ENCODE measurements around the gene FBXO36. TPM values are rescaled to one million over a fixed set of nuclear protein-coding genes. Genes with fewer than 3 reads are reported as not detected.
A peak's percentile ranks its signal among the peaks of the same experiment; 100 is the strongest.
"Not testable (repeated sequence)": the region's sequence is repeated elsewhere in the genome, so short reads cannot be mapped to it uniquely, and the experiment has no call there.

FBXO36 gene
- total and polyA plus RNA-seq, 9 donors = 2.2 to 3.2 (median 2.5) TPM

DNA sequence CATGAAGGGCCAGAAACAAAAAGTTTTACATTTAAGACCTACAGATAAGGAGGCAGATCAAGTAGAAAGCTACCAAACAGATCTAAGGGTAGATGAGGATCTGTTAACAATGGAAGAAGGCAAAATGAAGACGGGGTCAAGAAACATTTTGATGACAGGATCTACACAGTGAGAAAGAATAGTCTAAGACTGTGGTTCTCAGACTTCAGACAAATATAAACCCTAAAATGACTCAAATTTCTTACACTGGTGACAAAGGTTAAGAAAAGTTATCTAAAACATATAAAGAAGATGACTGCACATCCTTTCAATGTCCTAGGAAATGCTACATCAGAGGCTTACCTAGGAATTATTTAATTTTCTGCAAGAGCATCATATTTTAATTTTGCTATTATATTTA, 34.9 kb upstream of the FBXO36 start:
- Histone ChIP-seq H3K27me3 (ENCODE audit: control insufficient read depth, insufficient read depth, low read length) (no peaks in the 10 kb centered on the region), H3K4me1 (ENCODE audit: control insufficient read depth, insufficient read depth, low read length) (no peaks in the 10 kb centered on the region), H3K36me3 (ENCODE audit: control insufficient read depth, insufficient read depth, low read length) (no peaks in the 10 kb centered on the region), H3K9me3 (replicated peaks; ENCODE audit: control insufficient read depth, low read depth, low read length) (no peaks in the 10 kb centered on the region), H3K4me3 (ENCODE audit: low read length) (no peak overlapping the region), H3K27ac (ENCODE audit: low read length) (no peak overlapping the region)
- DNase-seq = no peak
- no CpG with 5 or more reads among the region's 1 CpG for WGBS (ENCODE audit: insufficient coverage)

DNA sequence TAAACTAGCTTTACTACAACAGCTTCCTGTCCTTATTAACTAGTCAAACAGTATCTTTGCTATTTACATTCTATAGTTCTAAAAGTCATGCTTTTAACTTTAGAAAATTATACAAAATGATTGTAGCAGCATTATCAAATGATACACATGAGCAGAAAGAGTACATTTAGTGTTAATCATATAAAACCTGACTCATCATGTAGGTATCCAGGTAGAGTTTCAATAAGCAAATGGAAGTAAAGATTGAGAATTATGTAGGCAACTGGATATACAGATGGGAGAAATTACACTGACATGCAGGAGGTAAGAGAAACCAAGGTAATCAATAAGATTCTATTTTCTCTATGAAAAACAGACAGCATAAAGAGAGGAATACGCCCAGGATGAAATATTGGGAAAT, 34.3 kb upstream of the FBXO36 start:
- Histone ChIP-seq H3K27me3 (ENCODE audit: control insufficient read depth, insufficient read depth, low read length) (no peaks in the 10 kb centered on the region), H3K4me1 (ENCODE audit: control insufficient read depth, insufficient read depth, low read length) (no peaks in the 10 kb centered on the region), H3K9me3 (replicated peaks; ENCODE audit: control insufficient read depth, low read depth, low read length) (no peaks in the 10 kb centered on the region), H3K36me3 (ENCODE audit: control insufficient read depth, insufficient read depth, low read length) (no peaks in the 10 kb centered on the region), H3K27ac (ENCODE audit: low read length) (no peak overlapping the region), H3K4me3 (ENCODE audit: low read length) (no peak overlapping the region)
- no CpG with 5 or more reads among the region's 1 CpG for WGBS (ENCODE audit: insufficient coverage)
- DNase-seq = no peak

DNA sequence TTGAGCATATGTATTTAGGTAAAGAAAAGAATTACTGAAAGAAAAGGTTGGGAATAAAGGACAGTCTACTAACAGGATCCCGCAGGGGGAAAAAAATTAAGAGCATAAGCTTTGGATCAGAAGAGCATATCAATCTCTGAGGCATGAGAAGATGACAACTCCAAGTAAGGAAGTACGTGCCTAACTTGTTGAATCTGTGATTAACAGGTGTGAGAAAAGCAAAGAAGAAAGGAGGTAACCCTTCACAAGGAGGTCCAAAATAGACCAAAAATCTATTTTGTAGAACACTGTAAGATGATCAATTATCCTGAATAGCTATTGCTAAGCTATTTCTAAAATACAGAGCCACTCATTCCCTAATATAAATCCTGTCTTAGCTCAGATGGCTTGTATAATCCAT, 33.3 kb upstream of the FBXO36 start:
- Histone ChIP-seq H3K9me3 (replicated peaks; ENCODE audit: control insufficient read depth, low read depth, low read length) (no peaks in the 10 kb centered on the region), H3K4me1 (ENCODE audit: control insufficient read depth, insufficient read depth, low read length) (no peaks in the 10 kb centered on the region), H3K36me3 (ENCODE audit: control insufficient read depth, insufficient read depth, low read length) (no peaks in the 10 kb centered on the region), H3K27me3 (ENCODE audit: control insufficient read depth, insufficient read depth, low read length) (no peaks in the 10 kb centered on the region), H3K4me3 (ENCODE audit: low read length) (no peak overlapping the region), H3K27ac (ENCODE audit: low read length) (no peak overlapping the region)
- DNase-seq = no peak
- WGBS (ENCODE audit: insufficient coverage) = no CpG with 5 or more reads among the region's 2 CpGs

DNA sequence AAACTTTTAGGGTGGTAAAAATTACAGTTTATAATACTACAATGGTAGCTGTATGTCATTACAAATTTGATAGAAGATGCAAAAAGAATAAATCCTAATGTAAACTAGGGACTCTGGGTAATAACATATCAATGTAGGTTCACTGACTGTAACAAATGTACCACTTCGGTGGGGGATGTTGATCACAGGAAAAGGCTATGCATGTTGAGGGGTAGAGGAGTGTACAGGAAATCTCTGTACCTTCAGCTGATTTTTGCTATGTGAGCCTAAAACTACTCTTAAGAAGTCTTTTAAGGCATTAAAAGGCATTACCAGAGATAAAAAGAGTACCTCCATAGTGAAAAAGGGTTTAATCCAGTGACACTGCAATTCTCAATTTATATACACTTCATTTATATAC, 25.4 kb upstream of the FBXO36 start:
- H3K4me1 ChIP-seq (ENCODE audit: control insufficient read depth, insufficient read depth, low read length) = peaks cover 2% of the 10 kb centered on the region
- no peak for DNase-seq
- H3K4me3 ChIP-seq (ENCODE audit: low read length) = no peak overlapping the region
- H3K36me3 ChIP-seq (ENCODE audit: control insufficient read depth, insufficient read depth, low read length) = no peaks in the 10 kb centered on the region
- H3K27ac ChIP-seq (ENCODE audit: low read length) = no peak overlapping the region
- no peaks in the 10 kb centered on the region for H3K9me3 ChIP-seq (replicated peaks; ENCODE audit: control insufficient read depth, low read depth, low read length)
- no CpG with 5 or more reads among the region's 1 CpG for WGBS (ENCODE audit: insufficient coverage)
- no peaks in the 10 kb centered on the region for H3K27me3 ChIP-seq (ENCODE audit: control insufficient read depth, insufficient read depth, low read length)

DNA sequence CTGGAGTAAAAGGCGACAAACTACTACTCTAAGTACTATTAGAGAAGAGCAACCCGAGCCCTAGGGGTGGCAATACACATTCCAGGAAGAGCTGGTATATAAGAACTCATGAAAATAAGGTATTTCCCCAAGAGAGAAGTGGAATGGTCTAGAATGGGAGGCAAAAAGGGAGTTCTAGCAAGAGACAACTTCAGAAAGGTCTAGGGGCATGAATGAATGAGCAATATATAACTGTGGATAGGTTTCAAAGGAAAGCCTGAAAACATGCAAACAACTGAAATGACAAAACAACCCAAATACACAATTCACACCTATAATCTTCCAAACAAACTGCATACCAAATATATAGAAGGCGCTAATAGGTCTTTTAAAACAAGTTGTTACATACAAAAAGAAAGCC, 22.7 kb upstream of the FBXO36 start:
- Histone ChIP-seq H3K9me3 (replicated peaks; ENCODE audit: control insufficient read depth, low read depth, low read length) (no peaks in the 10 kb centered on the region), H3K4me3 (ENCODE audit: low read length) (no peak overlapping the region), H3K27me3 (ENCODE audit: control insufficient read depth, insufficient read depth, low read length) (no peaks in the 10 kb centered on the region), H3K27ac (ENCODE audit: low read length) (no peak overlapping the region), H3K4me1 (ENCODE audit: control insufficient read depth, insufficient read depth, low read length) (peaks cover 2% of the 10 kb centered on the region), H3K36me3 (ENCODE audit: control insufficient read depth, insufficient read depth, low read length) (peaks cover 5% of the 10 kb centered on the region)
- no CpG with 5 or more reads among the region's 3 CpGs for WGBS (ENCODE audit: insufficient coverage)
- DNase-seq = no peak

DNA sequence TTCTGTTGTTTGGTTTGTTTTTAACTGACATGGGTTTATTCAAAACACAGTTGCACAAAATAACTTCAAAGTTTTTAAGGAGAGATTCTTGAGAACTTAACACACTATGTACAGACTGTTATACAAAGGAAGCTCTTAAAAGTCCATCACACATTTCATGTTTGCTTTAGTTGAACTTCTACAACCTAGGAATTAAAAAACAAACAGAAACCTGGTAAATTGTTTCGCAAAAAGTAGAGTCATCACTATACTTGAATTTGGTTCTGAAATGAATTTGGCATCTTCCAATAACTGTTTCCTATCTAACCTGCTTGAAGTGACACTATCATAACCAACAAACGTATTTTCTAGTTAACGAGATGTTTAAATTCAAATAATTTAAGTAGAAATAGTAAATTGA, 22.3 kb upstream of the FBXO36 start:
- no peak overlapping the region for H3K27ac ChIP-seq (ENCODE audit: low read length)
- no CpG with 5 or more reads among the region's 3 CpGs for WGBS (ENCODE audit: insufficient coverage)
- peaks cover 2% of the 10 kb centered on the region for H3K4me1 ChIP-seq (ENCODE audit: control insufficient read depth, insufficient read depth, low read length)
- peaks cover 5% of the 10 kb centered on the region for H3K36me3 ChIP-seq (ENCODE audit: control insufficient read depth, insufficient read depth, low read length)
- no peak overlapping the region for H3K4me3 ChIP-seq (ENCODE audit: low read length)
- no peak for DNase-seq
- H3K27me3 ChIP-seq (ENCODE audit: control insufficient read depth, insufficient read depth, low read length) = no peaks in the 10 kb centered on the region
- H3K9me3 ChIP-seq (replicated peaks; ENCODE audit: control insufficient read depth, low read depth, low read length) = no peaks in the 10 kb centered on the region

DNA sequence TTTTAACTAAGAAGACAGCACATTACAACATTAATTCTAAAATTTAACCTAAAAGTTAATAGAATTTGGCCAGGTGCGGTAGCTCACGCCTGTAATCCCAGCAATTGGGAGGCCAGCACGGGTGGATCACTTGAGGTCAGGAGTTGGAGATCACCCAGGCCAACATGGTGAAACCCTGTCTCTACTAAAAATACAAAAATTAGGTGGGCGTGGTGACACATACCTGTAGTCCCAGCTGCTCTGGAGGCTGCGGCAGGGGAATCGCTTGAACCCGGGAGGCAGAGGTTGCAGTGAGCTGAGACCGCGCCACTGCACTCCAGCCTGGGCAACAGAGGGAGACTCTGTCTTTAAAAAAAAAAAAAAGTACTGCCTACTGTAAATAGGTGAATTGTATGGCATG, 21.8 kb upstream of the FBXO36 start:
- H3K36me3 ChIP-seq (ENCODE audit: control insufficient read depth, insufficient read depth, low read length); H3K9me3 ChIP-seq (replicated peaks; ENCODE audit: control insufficient read depth, low read depth, low read length); H3K27ac ChIP-seq (ENCODE audit: low read length); H3K27me3 ChIP-seq (ENCODE audit: control insufficient read depth, insufficient read depth, low read length); H3K4me1 ChIP-seq (ENCODE audit: control insufficient read depth, insufficient read depth, low read length); H3K4me3 ChIP-seq (ENCODE audit: low read length); DNase-seq: not testable (repeated sequence)
- 100% methylated on average over 3 of the region's 9 CpGs for WGBS (ENCODE audit: insufficient coverage)

DNA sequence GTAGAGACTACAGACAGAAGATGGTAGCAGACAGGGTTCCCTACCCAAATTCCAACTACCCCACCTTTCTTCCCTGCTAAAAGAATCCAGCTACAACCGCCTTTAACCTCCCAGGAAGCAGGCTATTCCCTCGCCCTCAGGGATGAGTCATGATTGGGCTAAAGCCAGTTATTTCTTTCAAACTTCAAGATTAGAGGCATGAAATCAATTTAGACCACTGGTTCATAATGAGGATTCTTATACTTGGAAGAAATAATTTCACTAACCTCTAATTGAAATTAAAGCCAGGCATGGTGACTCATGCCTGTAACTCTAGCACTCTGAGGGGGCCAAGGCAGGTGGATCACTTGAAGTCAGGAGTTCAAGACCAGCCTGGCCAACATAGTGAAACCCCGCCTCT, 20.5 kb upstream of the FBXO36 start:
- peaks cover 2% of the 10 kb centered on the region for H3K4me1 ChIP-seq (ENCODE audit: control insufficient read depth, insufficient read depth, low read length)
- H3K36me3 ChIP-seq (ENCODE audit: control insufficient read depth, insufficient read depth, low read length) = peaks cover 5% of the 10 kb centered on the region
- H3K4me3 ChIP-seq (ENCODE audit: low read length) = no peak overlapping the region
- no peaks in the 10 kb centered on the region for H3K27me3 ChIP-seq (ENCODE audit: control insufficient read depth, insufficient read depth, low read length)
- WGBS (ENCODE audit: insufficient coverage) = 57% methylated on average over 2 of the region's 3 CpGs
- no peak overlapping the region for H3K27ac ChIP-seq (ENCODE audit: low read length)
- peak; percentile 29 for DNase-seq
- H3K9me3 ChIP-seq (replicated peaks; ENCODE audit: control insufficient read depth, low read depth, low read length) = no peaks in the 10 kb centered on the region

DNA sequence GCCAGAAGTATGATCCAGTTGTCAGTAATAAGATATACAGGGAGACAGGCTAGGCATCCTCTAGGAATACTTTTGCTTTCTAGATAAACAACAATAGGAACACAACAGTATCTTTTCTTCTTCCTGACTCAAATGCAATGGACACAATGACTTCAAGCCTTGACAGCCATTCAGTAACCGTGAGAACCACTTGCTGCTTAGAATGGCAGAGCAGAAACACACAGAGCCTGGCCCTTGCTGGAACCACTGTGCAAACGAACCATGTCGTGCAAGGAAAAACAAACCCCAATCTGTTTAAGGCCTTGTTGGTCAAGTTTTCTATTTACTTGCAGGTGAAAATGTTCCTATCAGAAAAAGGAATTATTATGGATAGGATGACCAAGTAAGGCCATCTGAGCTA, 19.3 kb upstream of the FBXO36 start:
- H3K9me3 ChIP-seq (replicated peaks; ENCODE audit: control insufficient read depth, low read depth, low read length) = no peaks in the 10 kb centered on the region

DNA sequence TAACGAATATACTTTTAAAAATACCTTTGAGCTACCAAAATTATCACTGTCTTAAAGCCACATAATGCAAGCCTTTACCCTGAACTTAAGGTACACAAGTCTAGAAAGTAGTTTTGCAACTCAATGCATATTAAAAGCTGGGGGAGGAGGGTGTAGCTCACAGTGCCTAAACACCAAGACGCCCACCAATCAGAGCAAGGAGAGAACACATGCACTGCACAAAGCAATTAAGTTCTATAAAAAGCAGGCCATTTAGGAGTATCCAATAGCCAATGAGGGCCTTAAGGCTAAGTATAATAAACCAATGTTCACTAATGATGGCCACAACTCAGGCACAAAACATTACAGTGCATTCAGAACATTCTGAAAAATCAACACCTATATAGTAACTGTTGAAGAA, 16.7 kb upstream of the FBXO36 start:
- Histone ChIP-seq H3K27ac (ENCODE audit: low read length) (no peak overlapping the region), H3K4me1 (ENCODE audit: control insufficient read depth, insufficient read depth, low read length) (peaks cover 2% of the 10 kb centered on the region), H3K36me3 (ENCODE audit: control insufficient read depth, insufficient read depth, low read length) (peaks cover 7% of the 10 kb centered on the region), H3K4me3 (ENCODE audit: low read length) (no peak overlapping the region), H3K27me3 (ENCODE audit: control insufficient read depth, insufficient read depth, low read length) (no peaks in the 10 kb centered on the region), H3K9me3 (replicated peaks; ENCODE audit: control insufficient read depth, low read depth, low read length) (no peaks in the 10 kb centered on the region)
- no peak for DNase-seq
- WGBS (ENCODE audit: insufficient coverage) = no CpG with 5 or more reads among the region's 2 CpGs

More for the DNA sequence above, 19.3 kb upstream of the FBXO36 start:
- Histone ChIP-seq H3K27me3 (ENCODE audit: control insufficient read depth, insufficient read depth, low read length) (no peaks in the 10 kb centered on the region), H3K36me3 (ENCODE audit: control insufficient read depth, insufficient read depth, low read length) (peaks cover 5% of the 10 kb centered on the region), H3K4me3 (ENCODE audit: low read length) (no peak overlapping the region), H3K4me1 (ENCODE audit: control insufficient read depth, insufficient read depth, low read length) (peaks cover 2% of the 10 kb centered on the region), H3K27ac (ENCODE audit: low read length) (no peak overlapping the region)
- 86% methylated on average over 1 of the region's 3 CpGs for WGBS (ENCODE audit: insufficient coverage)
- no peak for DNase-seq

DNA sequence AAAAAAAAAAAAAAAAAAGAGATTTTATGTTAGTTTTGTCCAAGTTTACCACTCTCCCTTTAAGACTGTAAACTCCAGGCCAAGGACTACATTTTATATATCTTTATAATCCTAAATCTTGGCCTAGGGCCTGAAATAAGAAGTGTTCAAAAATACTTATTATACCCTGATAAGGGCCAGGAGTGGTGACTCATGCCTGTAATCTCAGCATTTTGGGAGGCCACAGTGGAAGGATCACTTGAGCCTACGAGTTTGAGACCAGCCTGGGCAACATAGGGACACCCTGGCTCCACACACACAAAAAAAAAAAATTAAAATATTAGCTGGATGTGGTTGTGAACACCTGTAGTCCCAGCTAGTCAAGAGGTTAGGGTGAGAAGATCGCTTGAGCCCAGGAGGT, 13.2 kb upstream of the FBXO36 start:
- no peaks in the 10 kb centered on the region for H3K4me1 ChIP-seq (ENCODE audit: control insufficient read depth, insufficient read depth, low read length)
- no peak overlapping the region for H3K27ac ChIP-seq (ENCODE audit: low read length)
- no peaks in the 10 kb centered on the region for H3K27me3 ChIP-seq (ENCODE audit: control insufficient read depth, insufficient read depth, low read length)
- no peak for DNase-seq
- H3K36me3 ChIP-seq (ENCODE audit: control insufficient read depth, insufficient read depth, low read length) = peaks cover 2% of the 10 kb centered on the region
- WGBS (ENCODE audit: insufficient coverage) = 94% methylated on average over 1 of the region's 2 CpGs
- no peaks in the 10 kb centered on the region for H3K9me3 ChIP-seq (replicated peaks; ENCODE audit: control insufficient read depth, low read depth, low read length)
- H3K4me3 ChIP-seq (ENCODE audit: low read length) = no peak overlapping the region

All from muscle of leg (tissue), 11 donors.